Adrenal gland (tissue), 5 donors: Measurements from ENCODE around the gene PIEZO2.

ENCODE experiments used
- CTCF ChIP-seq, 6 experiments: fragments of 450-650 bp in 4 of 6; fragments of 200-600 bp in 2 of 6; sonication (generic) in 1 of 6; IDR thresholded peaks; 1 replicate in 5 of 6; 2 replicates in 1 of 6; pipeline versions ENCODE4 v1.5.1 to v1.8.0; 2016 to 2021; ENCODE audit warnings: antibody characterized with exemption in 6 of 6, mild to moderate bottlenecking in 2 of 6, moderate library complexity in 1 of 6
- POLR2A ChIP-seq, 2 donors: fragments of 450-650 bp; IDR thresholded peaks; one replicate each; pipeline ENCODE4 v1.6.1; 2017; ENCODE audit warnings: antibody characterized with exemption in 2 of 2, mild to moderate bottlenecking in 2 of 2, moderate library complexity in 1 of 2
- donor health status: DM: no; HTN: no; CAD: no.

GRCh38 chr18:10805587-10806118 is 343.7 kb downstream of the PIEZO2 start:
- TF ChIP-seq CTCF (IDR thresholded peaks at IDR 0.05) = no peak
- no peak for TF ChIP-seq POLR2A (IDR thresholded peaks at IDR 0.05)
